Mammary epithelial cell (primary cell): ENCODE measurements around the gene WHRN.

Experiments
- CTCF ChIP-seq, 2 donors: IDR thresholded peaks in 1 of 2; conservative IDR thresholded peaks in 1 of 2; 2 replicates each; pipeline ENCODE4 v1.5.1; 2011 to 2012; ENCODE audit warnings: inconsistent platforms in 2 of 2, low read length in 2 of 2, mild to moderate bottlenecking in 2 of 2, control low read depth in 1 of 2, low read depth in 1 of 2; ENCODE audit not compliant: insufficient read depth in 1 of 2; ENCODE audit errors: extremely low read depth in 1 of 2
- EZH2 ChIP-seq: IDR thresholded peaks from 2 replicates; pipeline ENCODE4 v1.6.1; 2012; ENCODE audit warnings: low read length, inconsistent platforms, borderline replicate concordance

DNA sequence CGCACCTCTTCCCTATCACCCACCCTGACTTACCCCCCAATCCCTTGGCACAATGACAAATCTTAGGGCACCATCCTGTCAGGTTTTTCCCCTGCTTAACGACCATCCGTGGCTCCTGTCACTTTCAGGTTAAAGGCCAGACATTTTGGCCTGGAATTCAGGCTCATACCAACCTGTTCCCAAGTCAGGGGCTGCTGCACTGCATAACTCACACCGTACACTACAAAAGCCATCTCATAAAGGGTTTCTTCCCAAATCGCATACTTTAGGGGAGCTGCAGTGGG is 110.0 kb downstream of the WHRN start:
- TF ChIP-seq CTCF (conservative IDR thresholded peaks at IDR 0.05 in 1 of 2, IDR thresholded peaks at IDR 0.05 in 1 of 2; ENCODE audit: extremely low read depth in 1 of 2, insufficient read depth in 1 of 2, low read depth in 1 of 2, low read length in 2 of 2) (no peak), EZH2 (no peak)
